Measurements from ENCODE around the gene SCAMP4.

The SCAMP4 gene

DNA sequence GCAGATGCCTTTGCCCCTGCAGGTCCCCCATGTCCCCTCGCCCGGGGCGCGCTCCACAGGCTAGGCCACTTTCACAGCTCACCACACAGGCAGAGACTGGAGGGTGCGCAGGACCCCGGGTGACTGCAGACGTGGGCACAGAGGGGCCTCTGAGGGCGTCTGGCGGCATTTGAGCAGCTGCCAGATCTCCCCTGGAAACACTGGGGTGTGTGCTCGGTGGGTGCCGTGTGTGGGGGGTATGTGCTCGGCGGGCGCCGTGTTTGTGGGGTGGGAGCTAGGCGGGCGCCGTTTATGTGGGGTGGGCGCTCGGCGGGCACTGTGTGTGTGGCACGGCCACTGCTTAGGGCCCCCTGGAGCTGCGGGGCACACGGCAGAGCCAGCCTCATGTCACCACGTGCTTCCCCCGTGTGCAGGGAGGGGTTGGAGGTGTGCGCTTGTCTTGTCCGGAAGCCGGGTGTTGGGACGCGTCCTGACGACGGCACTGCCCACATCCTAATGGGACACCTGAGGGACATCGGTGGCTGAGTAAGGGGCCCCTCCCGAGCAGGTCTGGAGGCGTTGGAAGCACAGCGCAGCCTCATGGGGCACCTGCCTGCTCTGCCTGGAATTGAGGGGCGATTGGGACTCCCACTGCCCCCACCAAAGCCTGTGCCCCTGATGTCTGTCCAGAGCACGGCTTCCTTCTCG, 52.5 kb downstream of the SCAMP4 start:
- Histone ChIP-seq H3K27ac (ENCODE audit: low read length) (no peak overlapping the region), H3K27me3 (ENCODE audit: insufficient read depth, low read length, poor library complexity) (no peaks in the 10 kb centered on the region), H3K9me3 (ENCODE audit: insufficient read depth, low read length, severe bottlenecking) (no peaks in the 10 kb centered on the region), H3K4me3 (ENCODE audit: low read depth in 1 of 2, low read length in 2 of 2) (no peak overlapping the region), H3K4me1 (ENCODE audit: insufficient read depth, low read length) (no peaks in the 10 kb centered on the region), H3K36me3 (ENCODE audit: insufficient read depth, low read length) (peaks cover 64% of the 10 kb centered on the region), H3K4me2 (ENCODE audit: insufficient read depth, low read length) (no peak overlapping the region), H3K79me2 (ENCODE audit: insufficient read depth, low read length) (peaks cover 96% of the 10 kb centered on the region), H3K9ac (ENCODE audit: low read depth, low read length) (no peak overlapping the region), H2AFZ (ENCODE audit: low read depth, low read length) (no peak overlapping the region), H4K20me1 (ENCODE audit: insufficient read depth, low read length) (peaks cover 89% of the 10 kb centered on the region)
- DNase-seq, result no peak
- TF ChIP-seq, protein P1, sequence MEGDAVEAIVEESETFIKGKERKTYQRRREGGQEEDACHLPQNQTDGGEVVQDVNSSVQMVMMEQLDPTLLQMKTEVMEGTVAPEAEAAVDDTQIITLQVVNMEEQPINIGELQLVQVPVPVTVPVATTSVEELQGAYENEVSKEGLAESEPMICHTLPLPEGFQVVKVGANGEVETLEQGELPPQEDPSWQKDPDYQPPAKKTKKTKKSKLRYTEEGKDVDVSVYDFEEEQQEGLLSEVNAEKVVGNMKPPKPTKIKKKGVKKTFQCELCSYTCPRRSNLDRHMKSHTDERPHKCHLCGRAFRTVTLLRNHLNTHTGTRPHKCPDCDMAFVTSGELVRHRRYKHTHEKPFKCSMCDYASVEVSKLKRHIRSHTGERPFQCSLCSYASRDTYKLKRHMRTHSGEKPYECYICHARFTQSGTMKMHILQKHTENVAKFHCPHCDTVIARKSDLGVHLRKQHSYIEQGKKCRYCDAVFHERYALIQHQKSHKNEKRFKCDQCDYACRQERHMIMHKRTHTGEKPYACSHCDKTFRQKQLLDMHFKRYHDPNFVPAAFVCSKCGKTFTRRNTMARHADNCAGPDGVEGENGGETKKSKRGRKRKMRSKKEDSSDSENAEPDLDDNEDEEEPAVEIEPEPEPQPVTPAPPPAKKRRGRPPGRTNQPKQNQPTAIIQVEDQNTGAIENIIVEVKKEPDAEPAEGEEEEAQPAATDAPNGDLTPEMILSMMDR (IDR thresholded peaks at IDR 0.05; ENCODE audit: borderline replicate concordance, extremely low read depth, low read length, poor library complexity, severe bottlenecking), result no peak
- no peak for TF ChIP-seq EZH2 (IDR thresholded peaks at IDR 0.05; ENCODE audit: borderline replicate concordance, low read depth, low read length, severe bottlenecking)
- ATAC-seq (ENCODE audit: insufficient read depth, low read depth), result peak; percentile 20; the same call in 1 of the 3 replicates

DNA sequence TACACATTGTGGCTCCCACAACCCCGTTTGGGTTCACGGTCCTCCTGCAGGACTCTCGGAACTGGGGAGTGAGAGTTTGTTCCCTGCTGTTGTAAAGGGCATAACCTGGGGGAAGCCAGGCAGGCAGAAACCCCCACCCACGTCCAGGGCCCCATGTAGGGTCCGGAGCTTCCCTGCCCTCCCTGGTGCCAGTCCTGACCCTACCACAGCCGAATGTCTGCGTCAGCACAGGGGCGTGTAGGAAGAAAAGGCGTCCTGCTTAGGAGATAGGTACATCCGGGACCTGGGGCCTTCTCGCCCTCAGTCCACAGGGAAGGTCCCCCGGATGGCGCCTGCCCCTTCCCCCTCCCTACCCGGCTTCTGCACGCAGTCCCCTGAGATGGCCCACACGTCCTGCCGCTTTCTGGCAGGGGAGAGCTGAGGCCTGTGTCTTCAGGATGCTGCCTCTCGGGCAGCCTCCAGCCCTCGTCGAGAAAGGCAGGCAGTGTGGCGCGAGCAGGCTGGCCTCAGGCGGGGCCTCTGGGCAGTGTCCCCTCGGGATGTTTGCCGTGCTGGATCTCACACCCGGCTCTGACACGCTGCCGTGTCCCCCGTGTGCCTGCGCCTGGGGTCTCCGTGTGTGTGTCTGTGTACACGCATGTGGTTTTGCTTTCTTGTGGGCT, 54.9 kb downstream of the SCAMP4 start:
- DNase-seq (no peak), ATAC-seq (ENCODE audit: insufficient read depth, low read depth) (no peak)
- H3K4me1 ChIP-seq (ENCODE audit: insufficient read depth, low read length), result no peaks in the 10 kb centered on the region
- peaks cover 93% of the 10 kb centered on the region for H3K79me2 ChIP-seq (ENCODE audit: insufficient read depth, low read length)
- peaks cover 50% of the 10 kb centered on the region for H3K36me3 ChIP-seq (ENCODE audit: insufficient read depth, low read length)
- H3K4me2 ChIP-seq (ENCODE audit: insufficient read depth, low read length), result no peak overlapping the region
- H3K9me3 ChIP-seq (ENCODE audit: insufficient read depth, low read length, severe bottlenecking), result no peaks in the 10 kb centered on the region
- no peak overlapping the region for H2AFZ ChIP-seq (ENCODE audit: low read depth, low read length)
- H3K27ac ChIP-seq (ENCODE audit: low read length), result no peak overlapping the region; the same call in 1 of the 2 replicates
- H3K9ac ChIP-seq (ENCODE audit: low read depth, low read length), result no peak overlapping the region
- no peaks in the 10 kb centered on the region for H3K27me3 ChIP-seq (ENCODE audit: insufficient read depth, low read length, poor library complexity)
- no peak overlapping the region for H3K4me3 ChIP-seq (ENCODE audit: low read depth in 1 of 2, low read length in 2 of 2)
- peaks cover 73% of the 10 kb centered on the region for H4K20me1 ChIP-seq (ENCODE audit: insufficient read depth, low read length)
- TF ChIP-seq, protein P1 (IDR thresholded peaks at IDR 0.05; ENCODE audit: borderline replicate concordance, extremely low read depth, low read length, poor library complexity, severe bottlenecking), result no peak
- no peak for TF ChIP-seq EZH2 (IDR thresholded peaks at IDR 0.05; ENCODE audit: borderline replicate concordance, low read depth, low read length, severe bottlenecking)

DNA sequence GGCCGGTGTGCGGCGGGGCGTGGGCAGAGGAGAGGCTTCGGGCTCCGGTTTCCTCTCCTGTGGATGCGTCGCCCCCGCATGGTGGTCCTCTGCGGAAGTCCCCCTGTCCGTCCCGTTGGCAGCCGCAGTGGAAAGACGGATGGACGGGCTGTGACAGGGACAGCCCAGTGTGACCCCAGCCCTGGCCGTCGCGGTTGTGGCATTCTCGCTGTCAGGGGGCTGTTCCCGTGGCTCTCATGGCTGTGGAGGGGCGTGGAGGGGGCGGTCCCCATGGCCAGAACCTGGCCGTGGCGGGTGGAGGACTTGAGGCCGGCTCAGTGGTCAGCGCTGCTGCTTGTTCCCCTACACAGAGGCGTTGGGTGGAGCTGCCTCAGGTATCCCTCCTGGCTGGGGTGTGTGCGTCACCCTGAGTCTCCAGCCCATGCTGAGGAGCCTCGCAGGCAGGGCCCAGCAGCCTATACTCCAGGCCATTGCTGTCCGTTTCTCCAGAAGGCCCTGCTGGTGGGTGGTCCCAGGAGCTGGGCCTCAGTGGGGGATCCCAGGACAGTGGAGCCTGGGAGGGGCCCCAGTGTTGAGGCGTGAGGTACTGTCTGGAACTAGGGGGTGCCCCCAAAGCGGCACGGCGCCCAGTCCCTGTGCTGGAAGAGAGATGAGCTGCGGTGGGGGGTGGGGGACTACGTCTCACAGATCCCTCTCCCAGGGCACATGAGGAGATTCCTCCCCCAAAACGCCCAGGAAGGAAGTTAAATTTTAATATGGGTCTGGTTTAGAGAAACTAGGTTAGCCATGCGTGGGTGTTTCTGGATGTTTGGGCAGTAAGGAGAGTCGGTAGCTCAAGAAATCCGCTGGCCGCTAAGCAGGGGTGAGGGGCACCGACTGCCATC, 56.0 kb downstream of the SCAMP4 start:
- DNase-seq (no peak), ATAC-seq (ENCODE audit: insufficient read depth, low read depth) (no peak)
- H3K9ac ChIP-seq (ENCODE audit: low read depth, low read length), result no peak overlapping the region
- H2AFZ ChIP-seq (ENCODE audit: low read depth, low read length), result no peak overlapping the region
- H3K4me3 ChIP-seq (ENCODE audit: low read depth in 1 of 2, low read length in 2 of 2), result no peak overlapping the region
- H3K9me3 ChIP-seq (ENCODE audit: insufficient read depth, low read length, severe bottlenecking), result no peaks in the 10 kb centered on the region
- H3K79me2 ChIP-seq (ENCODE audit: insufficient read depth, low read length), result peaks cover 92% of the 10 kb centered on the region
- no peaks in the 10 kb centered on the region for H3K4me1 ChIP-seq (ENCODE audit: insufficient read depth, low read length)
- H3K27ac ChIP-seq (ENCODE audit: low read length), result no peak overlapping the region
- H3K4me2 ChIP-seq (ENCODE audit: insufficient read depth, low read length), result no peak overlapping the region
- H3K36me3 ChIP-seq (ENCODE audit: insufficient read depth, low read length), result peaks cover 50% of the 10 kb centered on the region
- no peaks in the 10 kb centered on the region for H3K27me3 ChIP-seq (ENCODE audit: insufficient read depth, low read length, poor library complexity)
- peaks cover 71% of the 10 kb centered on the region for H4K20me1 ChIP-seq (ENCODE audit: insufficient read depth, low read length)
- no peak for TF ChIP-seq EZH2 (IDR thresholded peaks at IDR 0.05; ENCODE audit: borderline replicate concordance, low read depth, low read length, severe bottlenecking)

Data from DND-41 (cell line).